Fibroblast of mammary gland (primary cell): ENCODE measurements around the gene FAM89B.

Source experiments
- DNase-seq: peaks from one replicate; pipeline ENCODE4 v3.0.0-alpha.2; 2010; ENCODE audit warnings: low read depth
- H3K4me3 ChIP-seq: 2 replicates; pipeline ENCODE4 v1.5.1; 2011; ENCODE audit warnings: low read depth, mild to moderate bottlenecking, low read length, moderate library complexity; ENCODE audit not compliant: control insufficient read depth
- TF ChIP-seq, protein P1 (sequence below): conservative IDR thresholded peaks from 2 replicates; pipeline ENCODE4 v1.5.1; 2011; ENCODE audit warnings: low read depth, low read length, inconsistent platforms; ENCODE audit not compliant: control insufficient read depth, insufficient read depth

FAM89B gene

GRCh38 chr11:65571420-65571819 lies 918 bp upstream of the FAM89B start:
- TF ChIP-seq, protein P1, sequence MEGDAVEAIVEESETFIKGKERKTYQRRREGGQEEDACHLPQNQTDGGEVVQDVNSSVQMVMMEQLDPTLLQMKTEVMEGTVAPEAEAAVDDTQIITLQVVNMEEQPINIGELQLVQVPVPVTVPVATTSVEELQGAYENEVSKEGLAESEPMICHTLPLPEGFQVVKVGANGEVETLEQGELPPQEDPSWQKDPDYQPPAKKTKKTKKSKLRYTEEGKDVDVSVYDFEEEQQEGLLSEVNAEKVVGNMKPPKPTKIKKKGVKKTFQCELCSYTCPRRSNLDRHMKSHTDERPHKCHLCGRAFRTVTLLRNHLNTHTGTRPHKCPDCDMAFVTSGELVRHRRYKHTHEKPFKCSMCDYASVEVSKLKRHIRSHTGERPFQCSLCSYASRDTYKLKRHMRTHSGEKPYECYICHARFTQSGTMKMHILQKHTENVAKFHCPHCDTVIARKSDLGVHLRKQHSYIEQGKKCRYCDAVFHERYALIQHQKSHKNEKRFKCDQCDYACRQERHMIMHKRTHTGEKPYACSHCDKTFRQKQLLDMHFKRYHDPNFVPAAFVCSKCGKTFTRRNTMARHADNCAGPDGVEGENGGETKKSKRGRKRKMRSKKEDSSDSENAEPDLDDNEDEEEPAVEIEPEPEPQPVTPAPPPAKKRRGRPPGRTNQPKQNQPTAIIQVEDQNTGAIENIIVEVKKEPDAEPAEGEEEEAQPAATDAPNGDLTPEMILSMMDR, result no peak
- peak overlapping the region; percentile 87 for H3K4me3 ChIP-seq
- no peak for DNase-seq

GRCh38 chr11:65571940-65572339 lies 398 bp upstream of the FAM89B start:
- TF ChIP-seq, protein P1, result peak; percentile 40
- peak; percentile 58 for DNase-seq
- H3K4me3 ChIP-seq, result peak overlapping the region; percentile 87

DNA sequence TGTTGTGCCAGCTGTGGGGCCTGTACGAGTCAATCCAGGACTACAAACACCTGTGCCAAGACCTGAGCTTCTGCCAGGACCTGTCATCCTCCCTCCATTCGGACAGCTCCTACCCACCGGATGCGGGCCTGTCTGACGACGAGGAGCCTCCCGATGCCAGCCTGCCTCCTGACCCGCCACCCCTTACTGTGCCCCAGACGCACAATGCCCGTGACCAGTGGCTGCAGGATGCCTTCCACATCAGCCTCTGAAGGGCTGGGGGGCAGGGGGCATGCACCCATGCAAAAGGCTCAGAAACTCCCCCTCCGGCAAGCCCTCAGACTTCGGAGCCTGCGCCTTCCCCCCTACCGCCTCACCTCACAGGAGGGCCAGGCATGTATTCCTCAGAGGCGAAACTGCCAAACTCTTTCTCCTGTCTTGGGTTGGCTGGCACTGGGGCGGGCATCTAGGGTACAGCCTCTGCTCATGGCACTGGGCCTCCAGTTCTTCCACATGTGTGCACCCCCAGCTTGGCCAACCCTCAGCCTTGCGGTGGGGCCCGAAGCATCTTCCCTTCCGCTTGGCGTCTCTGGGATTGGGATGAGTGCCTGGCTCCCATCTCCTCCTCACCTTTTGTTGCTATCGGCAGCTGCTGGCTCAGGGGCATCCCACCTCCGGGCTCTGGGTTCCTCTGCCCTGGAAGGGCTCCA lies 1.2 kb downstream of the FAM89B start:
- TF ChIP-seq, protein P1, result no peak
- peak overlapping the region; percentile 87 for H3K4me3 ChIP-seq
- no peak for DNase-seq

- TF ChIP-seq, protein P1, result peak; percentile 39
- peak; percentile 94 for DNase-seq
- H3K4me3 ChIP-seq, result peak overlapping the region; percentile 39
Measured at GRCh38 chr11:65574109-65574810, 1.9 kb downstream of the FAM89B start.

GRCh38 chr11:65574811-65575567 lies 2.7 kb downstream of the FAM89B start:
- DNase-seq, result peak; percentile 25
- TF ChIP-seq, protein P1, result no peak
- H3K4me3 ChIP-seq, result peak overlapping the region; percentile 39

DNA sequence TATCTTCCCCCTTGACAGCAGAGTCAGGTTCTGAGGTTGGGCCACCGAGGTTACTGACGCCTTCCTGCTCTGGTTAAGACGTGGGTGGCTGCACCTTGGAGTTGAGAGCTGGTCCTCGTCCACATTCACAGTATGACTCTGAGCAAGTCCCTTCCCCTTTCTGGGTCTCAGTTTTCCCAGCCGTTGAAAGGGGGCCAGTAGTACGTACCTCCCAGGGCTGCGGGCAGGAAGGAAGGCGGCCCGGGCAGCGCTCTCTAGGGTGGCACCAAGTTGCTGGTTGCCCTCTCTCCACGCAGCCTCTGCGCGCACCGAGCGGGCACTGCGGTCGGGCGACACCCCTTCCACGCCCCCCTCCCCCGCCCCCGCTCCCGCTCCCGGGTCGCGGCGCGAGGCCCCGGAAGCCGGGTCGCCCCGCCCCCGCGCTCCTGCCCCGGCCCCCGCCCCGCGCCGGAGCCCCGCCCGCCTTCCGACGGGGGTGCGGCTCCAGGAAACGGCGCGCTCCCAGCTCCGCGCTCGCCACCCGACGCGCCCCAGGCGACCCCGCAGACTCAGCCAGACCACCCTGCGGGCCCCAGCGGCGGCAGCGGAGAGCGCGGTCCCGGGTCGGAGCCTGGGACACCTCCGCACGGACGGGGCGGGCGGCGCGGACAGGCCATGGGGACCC lies 3.4 kb downstream of the FAM89B start, which contains the start of gene EHBP1L1:
Gene EHBP1L1 (plus strand): TSS at position 486 of the 664 bp plus-strand sequence. CDS start 250 bp downstream, outside the sequence.
- DNase-seq, result peak; percentile 58
- TF ChIP-seq, protein P1, result no peak
- H3K4me3 ChIP-seq, result peak within 1 kb of the TSS; percentile 61
